Endodermal cell (in vitro differentiated cells): ENCODE measurements around the gene SYT1. TPM values are rescaled to one million over a fixed set of nuclear protein-coding genes. Genes with fewer than 3 reads are reported as not detected.

ENCODE experiments used
- DNase-seq: peaks from one replicate; pipeline ENCODE4 v3.0.0-alpha.2; 2017
- H3K27ac ChIP-seq: 2 replicates; pipeline ENCODE4 v1.5.1; 2013; ENCODE audit warnings: mild to moderate bottlenecking, low read depth, low read length, moderate library complexity
- H3K27me3 ChIP-seq: 2 replicates; pipeline ENCODE4 v1.6.1; 2013; ENCODE audit warnings: mild to moderate bottlenecking, low read length, moderate library complexity; ENCODE audit not compliant: insufficient read depth, control insufficient read depth, poor library complexity, severe bottlenecking
- H3K36me3 ChIP-seq: 2 replicates; pipeline ENCODE4 v1.7.0; 2013; ENCODE audit warnings: mild to moderate bottlenecking, low read length, moderate library complexity; ENCODE audit not compliant: control insufficient read depth, insufficient read depth
- H3K4me1 ChIP-seq: one replicate; pipeline ENCODE4 v1.7.0; 2013; ENCODE audit warnings: low read length; ENCODE audit not compliant: control insufficient read depth, insufficient read depth
- H3K4me3 ChIP-seq: 2 replicates; pipeline ENCODE4 v1.5.1; 2013; ENCODE audit warnings: mild to moderate bottlenecking, low read length, moderate library complexity
- H3K9ac ChIP-seq: 2 replicates; pipeline ENCODE4 v1.6.1; 2013; ENCODE audit warnings: mild to moderate bottlenecking, low read length, moderate library complexity; ENCODE audit not compliant: poor library complexity, severe bottlenecking; ENCODE audit errors: extremely low read depth
- H3K9me3 ChIP-seq: 2 replicates; pipeline ENCODE4 v1.6.1; 2013; ENCODE audit warnings: mild to moderate bottlenecking, low read length, moderate library complexity; ENCODE audit not compliant: control insufficient read depth
- H3K27ac Mint-ChIP-seq: 2 replicates; pipeline ENCODE4 v1.8.0; 2020; ENCODE audit warnings: mixed read lengths
- H3K27me3 Mint-ChIP-seq: 2 replicates; pipeline ENCODE4 v1.8.0; 2021; ENCODE audit warnings: mild to moderate bottlenecking, mixed read lengths; ENCODE audit not compliant: insufficient read depth
- H3K36me3 Mint-ChIP-seq: 2 replicates; pipeline ENCODE4 v1.8.0; 2020; ENCODE audit warnings: low read depth, mixed read lengths
- H3K4me1 Mint-ChIP-seq: 2 replicates; pipeline ENCODE4 v1.8.0; 2020; ENCODE audit warnings: mixed read lengths
- H3K4me3 Mint-ChIP-seq: 2 replicates; pipeline ENCODE4 v1.8.0; 2020; ENCODE audit warnings: mild to moderate bottlenecking, moderate library complexity, mixed read lengths
- H3K9me3 Mint-ChIP-seq: 2 replicates; pipeline ENCODE4 v1.8.0; 2020; ENCODE audit warnings: mild to moderate bottlenecking, mixed read lengths
- WGBS, 2 experiments: methylation state at CpG; one replicate each; pipeline versions ENCODE4 v1.1.5 to v1.1.7; 2013; ENCODE audit warnings: missing lambda C conversion rate in 2 of 2, mixed read lengths in 1 of 2; ENCODE audit not compliant: insufficient coverage in 1 of 2, insufficient read length in 1 of 2; 5-methylcytosine and 5-hydroxymethylcytosine counted together
- total RNA-seq, 2 donors: library from RNA; stranded (reverse); fragmentation: NEBNext Ultra II Directional in 1 of 2; extraction: Animal tissue kit (Norgen Biotek cat#: 25700) in 1 of 2; gene quantifications; 2 replicates in 1 of 2; 3 replicates in 1 of 2; pipeline ENCODE4 v1.2.1, GENCODE V29; 2021
- TF ChIP-seq, protein P1 (sequence below): fragments of 200-600 bp; sonication (generic); conservative IDR thresholded peaks from 2 replicates; pipeline ENCODE4 v1.5.0; 2021; ENCODE audit warnings: antibody characterized with exemption, mild to moderate bottlenecking

Gene SYT1
- total RNA-seq, 2 donors from 2014 or later: 6.8 to 10.7 TPM

- H3K27me3 Mint-ChIP-seq: no peaks in the 10 kb centered on the region
- H3K4me3 ChIP-seq: no peak overlapping the region
- no peaks in the 10 kb centered on the region for H3K4me1 Mint-ChIP-seq
- no peaks in the 10 kb centered on the region for H3K27me3 ChIP-seq
- no peaks in the 10 kb centered on the region for H3K9me3 Mint-ChIP-seq
- WGBS, 2 experiments: 100% methylated on average over 1 of the region's 1 CpG; no CpG with 5 or more reads in 1 of the 2 experiments
- TF ChIP-seq, protein P1, sequence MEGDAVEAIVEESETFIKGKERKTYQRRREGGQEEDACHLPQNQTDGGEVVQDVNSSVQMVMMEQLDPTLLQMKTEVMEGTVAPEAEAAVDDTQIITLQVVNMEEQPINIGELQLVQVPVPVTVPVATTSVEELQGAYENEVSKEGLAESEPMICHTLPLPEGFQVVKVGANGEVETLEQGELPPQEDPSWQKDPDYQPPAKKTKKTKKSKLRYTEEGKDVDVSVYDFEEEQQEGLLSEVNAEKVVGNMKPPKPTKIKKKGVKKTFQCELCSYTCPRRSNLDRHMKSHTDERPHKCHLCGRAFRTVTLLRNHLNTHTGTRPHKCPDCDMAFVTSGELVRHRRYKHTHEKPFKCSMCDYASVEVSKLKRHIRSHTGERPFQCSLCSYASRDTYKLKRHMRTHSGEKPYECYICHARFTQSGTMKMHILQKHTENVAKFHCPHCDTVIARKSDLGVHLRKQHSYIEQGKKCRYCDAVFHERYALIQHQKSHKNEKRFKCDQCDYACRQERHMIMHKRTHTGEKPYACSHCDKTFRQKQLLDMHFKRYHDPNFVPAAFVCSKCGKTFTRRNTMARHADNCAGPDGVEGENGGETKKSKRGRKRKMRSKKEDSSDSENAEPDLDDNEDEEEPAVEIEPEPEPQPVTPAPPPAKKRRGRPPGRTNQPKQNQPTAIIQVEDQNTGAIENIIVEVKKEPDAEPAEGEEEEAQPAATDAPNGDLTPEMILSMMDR: no peak
- no peak overlapping the region for H3K27ac Mint-ChIP-seq
- no peak for DNase-seq
- no peaks in the 10 kb centered on the region for H3K9me3 ChIP-seq
- H3K4me1 ChIP-seq: no peaks in the 10 kb centered on the region
- H3K36me3 Mint-ChIP-seq: no peaks in the 10 kb centered on the region
- no peaks in the 10 kb centered on the region for H3K36me3 ChIP-seq
- no peak overlapping the region for H3K9ac ChIP-seq
- H3K27ac ChIP-seq: no peak overlapping the region
- H3K4me3 Mint-ChIP-seq: no peak overlapping the region
Measured at GRCh38 chr12:78968226-78968625, 103.7 kb downstream of the SYT1 start.

GRCh38 chr12:78970041-78970440 is 105.5 kb downstream of the SYT1 start:
- Mint-ChIP-seq H3K27ac (no peak overlapping the region), H3K36me3 (no peaks in the 10 kb centered on the region), H3K4me3 (no peak overlapping the region), H3K27me3 (peaks cover 6% of the 10 kb centered on the region), H3K9me3 (no peaks in the 10 kb centered on the region), H3K4me1 (no peaks in the 10 kb centered on the region)
- H3K27ac ChIP-seq: no peak overlapping the region
- no peaks in the 10 kb centered on the region for H3K9me3 ChIP-seq
- no peak for DNase-seq
- TF ChIP-seq, protein P1: no peak
- H3K4me1 ChIP-seq: no peaks in the 10 kb centered on the region
- H3K36me3 ChIP-seq: no peaks in the 10 kb centered on the region
- H3K27me3 ChIP-seq: no peaks in the 10 kb centered on the region
- no peak overlapping the region for H3K4me3 ChIP-seq
- H3K9ac ChIP-seq: no peak overlapping the region

DNA sequence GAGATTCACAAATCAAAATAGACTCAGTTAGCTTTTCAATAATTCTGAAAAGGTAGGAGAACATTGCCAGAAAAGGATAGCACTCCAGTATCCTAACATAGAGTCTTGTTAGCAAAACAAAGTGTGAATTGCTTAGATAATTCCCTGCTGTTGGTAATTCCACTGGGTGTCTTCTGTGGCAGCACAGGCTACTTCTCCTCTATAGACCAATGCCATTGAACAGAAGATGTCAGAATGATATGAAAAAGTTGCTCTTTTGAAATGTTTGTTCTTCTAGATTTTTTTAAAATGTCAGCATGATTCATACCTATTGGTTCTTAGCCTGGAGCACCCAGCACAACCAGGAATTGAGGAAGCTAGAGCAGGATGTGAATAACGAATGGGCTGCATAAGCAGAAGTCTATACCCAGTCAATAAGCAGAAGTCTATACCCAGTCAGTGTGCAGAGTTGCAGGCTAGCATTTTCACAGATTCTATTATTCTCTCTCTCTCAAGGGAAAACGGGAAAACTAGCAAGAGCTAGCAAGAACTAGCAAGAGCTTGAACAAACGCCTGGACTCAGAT is 112.8 kb downstream of the SYT1 start:
- TF ChIP-seq, protein P1: no peak
- Mint-ChIP-seq H3K4me1 (peaks cover 7% of the 10 kb centered on the region), H3K4me3 (no peak overlapping the region), H3K27ac (no peak overlapping the region), H3K36me3 (no peaks in the 10 kb centered on the region), H3K9me3 (no peaks in the 10 kb centered on the region), H3K27me3 (peaks cover 42% of the 10 kb centered on the region)
- Histone ChIP-seq H3K27me3 (peaks cover 24% of the 10 kb centered on the region), H3K9ac (no peak overlapping the region), H3K4me1 (peaks cover 6% of the 10 kb centered on the region), H3K9me3 (no peaks in the 10 kb centered on the region), H3K36me3 (no peaks in the 10 kb centered on the region), H3K27ac (no peak overlapping the region), H3K4me3 (no peak overlapping the region)
- DNase-seq: no peak
- 50 to 62% methylated on average over 2 to 3 of the region's 3 CpGs for WGBS, 2 experiments
